ENCODE results near the gene FAM156B. TPM values are rescaled to one million over a fixed set of nuclear protein-coding genes. Genes with fewer than 3 reads are reported as not detected.
A peak's percentile ranks its signal among the peaks of the same experiment; 100 is the strongest.
"Not testable (repeated sequence)": the region's sequence is repeated elsewhere in the genome, so short reads cannot be mapped to it uniquely, and the experiment has no call there.

FAM156B gene
- total RNA-seq, 1 experiment from 2014 or later, result 35.1 TPM

DNA sequence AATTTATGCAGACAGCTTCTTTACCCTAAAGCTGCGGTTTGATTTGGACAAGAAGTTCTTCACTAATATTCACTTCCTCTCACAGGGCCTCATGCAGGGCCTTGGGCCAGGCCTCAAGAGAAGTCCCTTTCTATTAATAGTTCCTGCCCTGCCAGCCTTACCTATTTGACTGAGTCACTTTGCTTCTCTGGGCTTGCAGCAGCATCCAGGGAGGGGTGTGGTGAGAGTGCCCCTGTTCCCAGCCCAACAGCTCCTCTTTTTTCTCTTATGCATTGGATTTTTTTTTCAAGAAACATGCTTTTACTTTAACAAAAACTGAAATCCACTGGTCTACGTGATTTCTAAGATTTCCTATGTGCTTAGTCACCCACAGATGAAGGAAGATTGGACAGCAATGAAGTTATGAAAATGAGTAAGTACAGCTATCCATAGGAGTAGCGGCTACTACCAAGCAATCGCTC, 26.7 kb downstream of the FAM156B start:
- peak overlapping the region; percentile 17; the same call in 1 of the 2 replicates for H3K4me3 ChIP-seq (ENCODE audit: low read length)
- no peaks in the 10 kb centered on the region for H3K79me2 ChIP-seq (ENCODE audit: low read length)
- no peaks in the 10 kb centered on the region for H3K36me3 ChIP-seq (ENCODE audit: low read depth, low read length)
- TF ChIP-seq EZH2phosphoT487 (IDR thresholded peaks at IDR 0.05; ENCODE audit: borderline replicate concordance, low read length), result no peak
- TF ChIP-seq EZH2 (IDR thresholded peaks at IDR 0.05; ENCODE audit: low read length, unreplicated experiment), result no peak
- TF ChIP-seq, protein P1, sequence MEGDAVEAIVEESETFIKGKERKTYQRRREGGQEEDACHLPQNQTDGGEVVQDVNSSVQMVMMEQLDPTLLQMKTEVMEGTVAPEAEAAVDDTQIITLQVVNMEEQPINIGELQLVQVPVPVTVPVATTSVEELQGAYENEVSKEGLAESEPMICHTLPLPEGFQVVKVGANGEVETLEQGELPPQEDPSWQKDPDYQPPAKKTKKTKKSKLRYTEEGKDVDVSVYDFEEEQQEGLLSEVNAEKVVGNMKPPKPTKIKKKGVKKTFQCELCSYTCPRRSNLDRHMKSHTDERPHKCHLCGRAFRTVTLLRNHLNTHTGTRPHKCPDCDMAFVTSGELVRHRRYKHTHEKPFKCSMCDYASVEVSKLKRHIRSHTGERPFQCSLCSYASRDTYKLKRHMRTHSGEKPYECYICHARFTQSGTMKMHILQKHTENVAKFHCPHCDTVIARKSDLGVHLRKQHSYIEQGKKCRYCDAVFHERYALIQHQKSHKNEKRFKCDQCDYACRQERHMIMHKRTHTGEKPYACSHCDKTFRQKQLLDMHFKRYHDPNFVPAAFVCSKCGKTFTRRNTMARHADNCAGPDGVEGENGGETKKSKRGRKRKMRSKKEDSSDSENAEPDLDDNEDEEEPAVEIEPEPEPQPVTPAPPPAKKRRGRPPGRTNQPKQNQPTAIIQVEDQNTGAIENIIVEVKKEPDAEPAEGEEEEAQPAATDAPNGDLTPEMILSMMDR (conservative IDR thresholded peaks at IDR 0.05; ENCODE audit: low read depth, low read length), result no peak
- CTCF ChIA-PET, result interaction anchor here (1.0 kb wide), 1 partner anchor 11 kb away, joined by 5 read pairs; no protein-coding TSS in a partner anchor
- H2AFZ ChIP-seq (ENCODE audit: low read length), result peak overlapping the region; percentile 43
- peaks cover 13% of the 10 kb centered on the region for H3K4me1 ChIP-seq (ENCODE audit: insufficient read depth, low read length)
- BruUV-seq (replicated peaks), result no TSS peak
- H3K27me3 ChIP-seq (ENCODE audit: low read length), result no peaks in the 10 kb centered on the region
- H3K4me2 ChIP-seq (ENCODE audit: low read length), result peak overlapping the region; percentile 60
- peak overlapping the region; percentile 36; the same call in 1 of the 2 replicates for H3K9ac ChIP-seq (ENCODE audit: low read length)
- no peaks in the 10 kb centered on the region for H3K9me2 ChIP-seq (replicated peaks; ENCODE audit: low read length)
- intact Hi-C loops (cut with micrococcal nuclease), result no loop called here
- no peaks in the 10 kb centered on the region for H4K20me1 ChIP-seq (ENCODE audit: low read length)
- no peaks in the 10 kb centered on the region for H3F3A ChIP-seq (ENCODE audit: low read length, unreplicated experiment)
- POLR2A ChIA-PET (ENCODE audit: unreplicated experiment), result no interaction called here
- DNase-seq (peak; percentile 61), ATAC-seq (peak; percentile 55)
- H3K9me3 ChIP-seq (ENCODE audit: low read length), result no peaks in the 10 kb centered on the region
- H3K27ac ChIP-seq (ENCODE audit: low read length), result peak overlapping the region; percentile 61

DNA sequence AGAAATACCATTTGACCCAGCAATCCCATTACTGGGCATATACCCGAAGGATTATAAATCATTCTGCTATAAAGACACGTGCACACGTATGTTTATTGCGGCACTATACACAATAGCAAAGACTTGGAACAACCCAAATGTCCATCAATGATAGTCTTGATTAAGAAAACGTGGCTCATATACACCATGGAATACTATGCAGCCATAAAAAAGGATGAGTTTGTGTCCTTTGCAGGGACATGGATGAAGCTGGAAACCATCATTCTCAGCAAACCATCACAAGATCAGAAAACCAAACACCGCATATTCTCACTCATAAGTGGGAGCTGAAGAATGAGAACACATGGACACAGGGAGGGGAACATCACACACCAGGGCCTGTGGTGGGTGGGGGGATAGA, 33.1 kb downstream of the FAM156B start:
- H3K4me1 ChIP-seq (ENCODE audit: insufficient read depth, low read length); H3K27me3 ChIP-seq (ENCODE audit: low read length); CTCF ChIA-PET; H3K9ac ChIP-seq (ENCODE audit: low read length); POLR2A ChIA-PET (ENCODE audit: unreplicated experiment); H4K20me1 ChIP-seq (ENCODE audit: low read length); DNase-seq; intact Hi-C loops (cut with micrococcal nuclease); H3K27ac ChIP-seq (ENCODE audit: low read length); H2AFZ ChIP-seq (ENCODE audit: low read length); H3K36me3 ChIP-seq (ENCODE audit: low read depth, low read length); H3K9me2 ChIP-seq (replicated peaks; ENCODE audit: low read length); ATAC-seq; H3K9me3 ChIP-seq (ENCODE audit: low read length); H3F3A ChIP-seq (ENCODE audit: low read length, unreplicated experiment); BruUV-seq (replicated peaks); H3K79me2 ChIP-seq (ENCODE audit: low read length); H3K4me2 ChIP-seq (ENCODE audit: low read length); H3K4me3 ChIP-seq (ENCODE audit: low read length): not testable (repeated sequence)

DNA sequence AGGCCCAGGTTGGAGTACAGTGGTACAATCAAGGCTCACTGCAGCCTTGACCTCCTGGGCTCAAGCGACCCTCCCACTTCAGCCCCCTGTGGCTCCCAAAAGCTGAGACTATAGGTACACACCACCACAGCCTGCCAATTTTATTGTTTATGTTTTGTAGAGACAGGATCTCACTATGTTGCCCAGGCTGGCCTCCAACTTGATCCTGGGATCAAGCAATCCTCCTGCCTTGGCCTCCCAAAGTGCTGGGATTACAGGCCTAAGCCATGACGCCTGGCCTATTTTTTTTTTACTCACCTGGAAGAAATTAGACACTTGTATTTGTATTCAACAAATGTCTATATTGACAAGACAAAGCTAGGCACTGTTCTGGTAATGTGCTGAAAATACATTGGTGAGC, 36.1 kb downstream of the FAM156B start:
- Histone ChIP-seq H3K4me2 (ENCODE audit: low read length) (peak overlapping the region; percentile 100; the same call in 1 of the 2 replicates), H3K79me2 (ENCODE audit: low read length) (no peaks in the 10 kb centered on the region), H3K36me3 (ENCODE audit: low read depth, low read length) (no peaks in the 10 kb centered on the region), H3K9me3 (ENCODE audit: low read length) (no peaks in the 10 kb centered on the region), H3K9me2 (replicated peaks; ENCODE audit: low read length) (no peaks in the 10 kb centered on the region), H4K20me1 (ENCODE audit: low read length) (no peaks in the 10 kb centered on the region), H3K4me1 (ENCODE audit: insufficient read depth, low read length) (peaks cover 11% of the 10 kb centered on the region), H3F3A (ENCODE audit: low read length, unreplicated experiment) (no peaks in the 10 kb centered on the region), H3K27ac (ENCODE audit: low read length) (no peak overlapping the region), H3K4me3 (ENCODE audit: low read length) (no peak overlapping the region), H3K27me3 (ENCODE audit: low read length) (no peaks in the 10 kb centered on the region), H3K9ac (ENCODE audit: low read length) (no peak overlapping the region), H2AFZ (ENCODE audit: low read length) (no peak overlapping the region)
- no peak for DNase-seq
- TF ChIP-seq, protein P1 (conservative IDR thresholded peaks at IDR 0.05; ENCODE audit: low read depth, low read length), result no peak
- TF ChIP-seq EZH2 (IDR thresholded peaks at IDR 0.05; ENCODE audit: low read length, unreplicated experiment) (no peak), EZH2phosphoT487 (IDR thresholded peaks at IDR 0.05; ENCODE audit: borderline replicate concordance, low read length) (no peak)
- POLR2A ChIA-PET (ENCODE audit: unreplicated experiment), result no interaction called here
- CTCF ChIA-PET, result no interaction called here
- intact Hi-C loops (cut with micrococcal nuclease), result no loop called here
- no TSS peak for BruUV-seq (replicated peaks)
- no peak for ATAC-seq
